Spinal cord (tissue), 10 donors: ENCODE results near the gene TBC1D12. TPM values are rescaled to one million over a fixed set of nuclear protein-coding genes. Genes with fewer than 3 reads are reported as not detected.

Experiments
- DNase-seq, 6 donors: peaks; one replicate each; pipeline versions ENCODE4 v3.0.0 to v3.0.0-alpha.2; 2013 to 2015; ENCODE audit warnings: low spot score in 6 of 6, low read depth in 4 of 6
- H3K27ac ChIP-seq: one replicate; pipeline ENCODE4 v1.5.1; 2013; ENCODE audit warnings: low read depth, low read length, control low read depth
- H3K27me3 ChIP-seq: one replicate; pipeline ENCODE4 v1.6.1; 2013; ENCODE audit warnings: low read length; ENCODE audit not compliant: control insufficient read depth, insufficient read depth
- H3K36me3 ChIP-seq: one replicate; pipeline ENCODE4 v1.6.1; 2013; ENCODE audit warnings: low read length; ENCODE audit not compliant: control insufficient read depth, insufficient read depth
- H3K4me1 ChIP-seq: one replicate; pipeline ENCODE4 v1.6.1; 2013; ENCODE audit warnings: low read length; ENCODE audit not compliant: control insufficient read depth, insufficient read depth
- H3K4me3 ChIP-seq: one replicate; pipeline ENCODE4 v1.5.1; 2013; ENCODE audit warnings: low read depth, low read length, control low read depth
- H3K9me3 ChIP-seq: one replicate; pipeline ENCODE4 v1.6.1; 2013; ENCODE audit warnings: low read length; ENCODE audit not compliant: control insufficient read depth, insufficient read depth
- WGBS: methylation state at CpG from one replicate; pipeline ENCODE4 v1.1.5; 2013; ENCODE audit warnings: missing lambda C conversion rate; ENCODE audit not compliant: insufficient coverage; 5-methylcytosine and 5-hydroxymethylcytosine counted together
- polyA plus RNA-seq, 2 donors: library from polyadenylated mRNA; unstranded; fragments of 120-200 nt; gene quantifications; one replicate each; pipeline ENCODE4 v1.2.1, GENCODE V29; 2013; ENCODE audit not compliant: insufficient read length in 2 of 2
- total RNA-seq, 2 donors: library from RNA; depleted of rRNA in 1 of 2; stranded (reverse); fragments of 120-200 nt in 1 of 2; fragments of >200 nt in 1 of 2; gene quantifications; one replicate each; pipeline versions ENCODE4 v1.2.3 to v1.2.4, GENCODE V29; 2013 to 2014
- donor health status: healthy.

TBC1D12 gene
- total and polyA plus RNA-seq, 4 donors, result 22.5 to 65.6 (median 37.7) TPM

DNA sequence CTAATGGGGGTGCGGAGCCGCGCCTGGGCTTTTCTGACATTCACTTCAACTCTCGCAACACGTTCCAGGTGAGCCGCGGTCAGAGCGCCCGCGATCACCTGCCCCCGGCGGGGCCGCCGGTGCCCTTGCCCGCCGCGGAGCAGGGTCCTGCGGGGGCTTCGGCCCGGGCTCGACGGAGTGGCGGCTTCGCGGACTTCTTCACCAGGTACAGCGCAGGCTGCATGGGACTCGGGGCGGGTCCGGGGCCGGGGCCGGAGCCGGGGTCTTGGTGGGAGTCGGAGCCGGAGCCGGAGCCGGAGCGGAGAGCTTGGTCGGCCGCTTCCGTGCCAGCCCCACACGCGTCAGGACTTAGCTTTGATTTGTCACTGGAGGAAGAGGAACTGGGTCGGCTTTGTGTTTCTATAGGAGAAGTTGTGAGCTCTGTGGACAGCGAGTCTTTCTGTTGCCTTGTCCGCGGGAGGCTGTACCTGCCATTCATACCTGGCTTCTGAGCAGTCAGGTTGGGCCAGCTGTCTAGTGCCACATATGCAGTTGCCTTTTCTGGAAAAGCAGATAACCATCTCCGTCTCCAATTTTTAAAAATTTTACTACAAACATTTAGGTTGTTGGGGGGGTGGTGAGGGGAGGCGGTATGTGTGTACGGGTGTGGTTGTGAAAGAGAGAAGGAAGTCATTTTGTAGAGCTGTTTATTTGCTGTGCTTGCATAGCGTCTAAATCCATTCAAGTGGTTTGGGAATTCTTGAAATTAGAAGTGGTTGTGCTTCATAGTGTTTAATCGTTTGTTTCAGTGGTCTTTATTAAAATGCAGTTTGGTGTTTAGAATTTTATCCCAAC is 1.3 kb downstream of the TBC1D12 start:
- H3K27ac ChIP-seq, result peak overlapping the region; percentile 95

DNA sequence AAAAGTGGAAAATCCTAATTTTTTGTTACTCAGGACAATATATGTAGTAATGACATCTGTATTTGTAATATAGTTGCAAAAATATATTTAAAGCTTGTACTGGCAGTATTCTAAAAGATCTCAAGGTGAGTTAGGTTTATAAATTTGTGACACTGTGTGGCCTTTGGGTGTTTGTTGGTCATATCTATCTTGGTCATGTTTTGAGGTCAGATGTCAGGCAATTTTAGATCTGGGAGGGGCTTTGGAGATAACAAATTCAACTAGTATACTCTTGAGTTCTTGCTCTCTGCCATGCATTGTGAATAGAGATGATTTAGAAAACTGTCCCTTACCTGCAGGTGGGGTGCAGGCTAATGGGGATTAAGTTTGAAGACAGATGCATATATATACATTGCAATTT is 3.1 kb downstream of the TBC1D12 start:
- Histone ChIP-seq H3K9me3 (no peaks in the 10 kb centered on the region), H3K27me3 (no peaks in the 10 kb centered on the region), H3K27ac (no peak overlapping the region), H3K4me3 (no peak overlapping the region), H3K4me1 (peaks cover 11% of the 10 kb centered on the region), H3K36me3 (no peaks in the 10 kb centered on the region)
- DNase-seq, result no peak

More for the DNA sequence above, 1.3 kb downstream of the TBC1D12 start:
- no peaks in the 10 kb centered on the region for H3K9me3 ChIP-seq
- WGBS, result under 1% methylated on average over 49 of the region's 51 CpGs
- H3K36me3 ChIP-seq, result no peaks in the 10 kb centered on the region
- H3K27me3 ChIP-seq, result no peaks in the 10 kb centered on the region
- H3K4me3 ChIP-seq, result peak overlapping the region; percentile 88
- peaks cover 8% of the 10 kb centered on the region for H3K4me1 ChIP-seq
- DNase-seq, result peak in 5 of 6 donors; percentile 26 to 78 (median 41)

DNA sequence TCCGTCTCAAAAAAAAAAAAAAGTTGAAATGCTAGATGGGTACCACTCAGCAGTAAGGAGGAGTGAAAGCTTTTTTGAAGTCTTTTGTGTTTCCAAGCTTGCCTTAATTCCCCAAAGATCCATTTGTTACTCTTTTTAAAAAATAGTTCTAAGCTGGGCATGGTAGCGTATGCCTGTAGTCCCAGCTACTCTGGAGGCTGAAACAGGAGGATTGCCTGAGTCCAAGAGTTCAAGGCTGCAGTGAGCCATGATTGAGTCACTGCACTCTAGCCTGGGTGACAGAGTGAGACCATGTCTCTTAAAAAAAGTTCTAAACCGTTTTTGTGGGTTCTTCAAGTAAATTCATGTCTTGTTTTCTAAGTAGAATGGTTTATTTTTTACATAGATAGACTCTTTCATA is 5.3 kb downstream of the TBC1D12 start:
- Histone ChIP-seq H3K27ac (no peak overlapping the region), H3K4me1 (peaks cover 11% of the 10 kb centered on the region), H3K36me3 (no peaks in the 10 kb centered on the region), H3K27me3 (no peaks in the 10 kb centered on the region), H3K4me3 (no peak overlapping the region), H3K9me3 (no peaks in the 10 kb centered on the region)
- DNase-seq, result no peak
- 75% methylated on average over 1 of the region's 3 CpGs for WGBS

DNA sequence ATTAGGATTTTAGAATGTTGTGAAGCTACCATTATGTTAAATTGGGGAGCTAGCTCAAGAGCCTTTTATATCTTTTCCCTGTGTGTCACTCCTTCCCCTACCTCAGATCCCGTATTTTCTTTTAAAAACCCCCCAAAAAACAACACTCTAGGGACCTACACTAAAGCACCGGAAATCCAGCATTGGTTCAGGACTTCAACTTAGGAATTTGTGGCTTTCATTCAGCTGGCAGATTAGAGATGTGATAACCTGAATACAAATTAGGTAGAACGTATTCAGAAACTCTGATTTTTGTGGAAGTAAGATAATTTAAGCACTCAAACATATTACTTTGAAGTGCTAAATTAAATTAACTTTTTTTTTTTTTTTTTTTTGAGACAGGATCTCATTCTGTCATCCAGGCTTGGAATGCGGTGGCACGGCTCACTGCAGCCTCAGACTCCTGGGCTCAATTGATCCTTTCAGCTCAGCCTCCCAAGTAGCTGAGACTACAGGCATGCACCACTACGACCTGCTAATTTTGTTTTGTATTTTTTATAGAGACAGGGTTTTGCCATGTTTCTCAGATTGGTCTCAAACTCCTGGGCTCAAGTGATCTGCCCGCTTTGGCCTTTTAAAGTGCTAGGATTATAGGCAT is 6.8 kb downstream of the TBC1D12 start:
- no CpG with 5 or more reads among the region's 7 CpGs for WGBS
- DNase-seq, result peak in 3 of 6 donors; percentile 12 to 53 (median 50)
- no peaks in the 10 kb centered on the region for H3K9me3 ChIP-seq
- no peak overlapping the region for H3K4me3 ChIP-seq
- H3K27me3 ChIP-seq, result no peaks in the 10 kb centered on the region
- H3K27ac ChIP-seq, result no peak overlapping the region
- H3K4me1 ChIP-seq, result peaks cover 10% of the 10 kb centered on the region
- no peaks in the 10 kb centered on the region for H3K36me3 ChIP-seq

DNA sequence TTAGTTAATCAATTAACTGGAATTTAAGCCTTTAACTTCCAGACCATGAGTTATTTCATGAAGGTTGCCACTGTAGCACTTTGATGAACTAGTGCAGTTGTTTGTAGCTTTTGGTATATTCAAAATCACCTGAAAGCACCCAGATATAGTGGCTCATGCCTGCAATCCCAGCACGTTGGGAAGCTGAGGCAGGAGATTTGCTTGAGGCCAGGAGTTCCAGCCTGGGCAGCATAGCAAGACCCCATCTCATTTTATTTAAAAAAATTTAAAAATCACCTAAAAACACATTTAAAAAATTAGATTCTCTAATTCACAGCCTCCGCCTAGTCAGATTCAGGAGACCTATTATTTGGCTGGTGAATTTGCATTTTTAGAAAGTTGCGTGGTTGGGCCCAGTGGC is 9.0 kb downstream of the TBC1D12 start:
- 91% methylated on average over 3 of the region's 3 CpGs for WGBS
- Histone ChIP-seq H3K4me3 (no peak overlapping the region), H3K4me1 (peaks cover 3% of the 10 kb centered on the region), H3K27ac (no peak overlapping the region), H3K27me3 (no peaks in the 10 kb centered on the region), H3K36me3 (no peaks in the 10 kb centered on the region), H3K9me3 (no peaks in the 10 kb centered on the region)
- DNase-seq, result no peak

DNA sequence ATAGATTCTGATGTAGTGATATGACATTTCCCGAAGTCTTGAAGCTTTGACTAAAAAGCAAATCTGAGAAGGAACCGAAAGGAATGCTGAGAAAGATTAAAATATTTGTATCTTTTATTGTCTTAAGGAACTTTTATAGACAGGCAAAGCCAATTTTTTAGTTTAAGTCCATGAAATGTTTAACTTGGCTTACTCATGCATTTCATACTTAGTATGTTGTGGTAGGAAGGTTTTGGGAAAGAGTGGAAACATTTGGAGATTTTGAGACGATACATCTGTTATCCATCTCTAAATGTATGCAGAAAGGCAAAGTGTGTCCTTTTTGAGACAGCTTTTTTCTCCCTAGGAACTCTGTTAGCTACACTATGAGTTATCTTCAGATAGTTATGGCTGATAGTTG is 10.1 kb downstream of the TBC1D12 start:
- H3K36me3 ChIP-seq, result no peaks in the 10 kb centered on the region
- H3K27me3 ChIP-seq, result no peaks in the 10 kb centered on the region
- peak in 1 of 6 donors; percentile 55 for DNase-seq
- no peak overlapping the region for H3K27ac ChIP-seq
- WGBS, result no CpG with 5 or more reads among the region's 3 CpGs
- no peaks in the 10 kb centered on the region for H3K9me3 ChIP-seq
- no peak overlapping the region for H3K4me3 ChIP-seq
- H3K4me1 ChIP-seq, result peaks cover 3% of the 10 kb centered on the region

DNA sequence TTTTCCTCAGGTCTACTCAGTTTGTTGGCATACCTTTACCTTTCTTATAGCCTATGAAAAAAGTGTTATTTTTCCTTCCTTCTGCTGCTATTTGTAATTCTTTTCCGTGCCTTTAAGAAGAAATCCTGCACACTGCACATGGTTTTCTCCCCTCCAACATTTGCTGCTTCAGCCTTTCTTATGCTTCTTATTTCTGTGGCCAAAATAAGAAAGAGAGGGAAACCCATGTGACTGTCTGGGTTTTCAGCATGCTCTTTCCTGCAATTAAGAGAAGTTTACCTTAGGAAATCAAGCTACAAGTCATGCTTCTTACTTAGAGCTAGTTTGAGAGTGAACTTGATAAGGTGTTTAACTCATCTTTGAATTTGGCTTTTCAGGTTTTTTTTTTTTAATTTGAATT is 11.0 kb downstream of the TBC1D12 start:
- H3K27ac ChIP-seq, result no peak overlapping the region
- peaks cover 3% of the 10 kb centered on the region for H3K4me1 ChIP-seq
- WGBS, result no CpG with 5 or more reads among the region's 1 CpG
- no peaks in the 10 kb centered on the region for H3K36me3 ChIP-seq
- no peaks in the 10 kb centered on the region for H3K9me3 ChIP-seq
- H3K4me3 ChIP-seq, result no peak overlapping the region
- peak in 1 of 6 donors; percentile 38 for DNase-seq
- H3K27me3 ChIP-seq, result no peaks in the 10 kb centered on the region

DNA sequence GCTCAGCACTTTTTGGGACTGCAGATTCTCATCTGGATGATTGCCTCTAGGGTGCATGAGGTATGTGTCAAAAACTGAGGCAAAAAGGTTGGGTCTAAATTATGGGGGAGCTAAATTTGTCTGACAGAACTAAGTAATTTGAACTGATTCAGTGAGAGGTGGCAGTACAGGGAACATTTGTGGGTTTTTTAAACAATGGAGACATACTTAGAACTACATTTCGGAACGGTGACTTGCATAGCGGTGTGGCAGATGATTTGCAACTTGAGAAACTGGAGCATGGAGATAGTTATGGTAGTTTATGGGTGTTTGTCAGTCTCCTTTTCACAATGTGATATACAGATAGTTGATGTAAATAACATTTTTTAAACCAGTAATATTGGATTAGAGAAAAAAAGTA is 14.6 kb downstream of the TBC1D12 start:
- no peak overlapping the region for H3K27ac ChIP-seq

DNA sequence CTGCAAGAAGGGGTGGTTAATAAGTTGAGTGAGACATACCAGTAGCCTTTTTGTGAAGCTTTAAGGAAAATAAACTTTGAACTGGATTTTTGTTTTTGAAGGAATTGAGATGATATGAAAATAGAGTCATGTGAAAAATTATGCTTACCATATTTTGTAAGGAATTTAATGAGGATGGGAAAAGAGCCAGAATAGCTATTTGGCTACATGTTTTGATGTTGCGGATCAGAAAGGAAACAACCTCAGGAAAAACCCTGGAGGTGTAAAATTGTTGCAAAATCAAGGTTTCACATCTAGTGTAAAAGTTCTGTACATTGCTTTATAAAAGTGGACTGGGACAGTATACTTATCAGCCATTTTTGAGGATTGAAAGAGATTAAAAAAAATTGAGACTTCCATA is 15.0 kb downstream of the TBC1D12 start:
- Histone ChIP-seq H3K27me3 (no peaks in the 10 kb centered on the region), H3K4me3 (no peak overlapping the region), H3K36me3 (no peaks in the 10 kb centered on the region), H3K9me3 (no peaks in the 10 kb centered on the region), H3K27ac (no peak overlapping the region), H3K4me1 (no peaks in the 10 kb centered on the region)
- no peak for DNase-seq
- WGBS, result 89% methylated on average over 1 of the region's 1 CpG

More for the DNA sequence above, 14.6 kb downstream of the TBC1D12 start:
- H3K36me3 ChIP-seq, result no peaks in the 10 kb centered on the region
- H3K9me3 ChIP-seq, result no peaks in the 10 kb centered on the region
- no peak overlapping the region for H3K4me3 ChIP-seq
- no peaks in the 10 kb centered on the region for H3K4me1 ChIP-seq
- no CpG with 5 or more reads among the region's 3 CpGs for WGBS
- H3K27me3 ChIP-seq, result no peaks in the 10 kb centered on the region
- no peak for DNase-seq

DNA sequence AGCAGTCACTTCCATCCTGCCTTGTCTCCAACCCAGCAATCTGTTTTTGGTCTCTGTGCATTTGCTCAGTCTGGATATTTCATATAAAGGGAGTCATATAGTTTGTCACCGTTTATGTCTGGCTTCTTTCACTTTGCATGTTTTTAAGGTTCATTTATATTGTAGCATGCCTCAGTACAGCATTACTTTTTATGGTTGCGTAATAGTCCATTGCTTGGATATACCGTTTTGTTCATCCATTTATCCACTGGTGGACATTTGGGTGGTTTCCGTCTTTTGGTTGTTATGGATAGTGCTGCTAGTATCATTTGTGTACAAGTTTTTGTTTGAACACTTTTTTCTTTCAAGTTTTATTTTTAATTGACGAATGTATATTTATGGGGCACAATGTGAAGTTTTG is 18.2 kb downstream of the TBC1D12 start:
- no CpG with 5 or more reads among the region's 5 CpGs for whole genome bisulfite sequencing
- Histone ChIP-seq H3K9me3 (no peaks in the 10 kb centered on the region), H3K4me3 (no peak overlapping the region), H3K27me3 (no peaks in the 10 kb centered on the region), H3K36me3 (no peaks in the 10 kb centered on the region), H3K27ac (no peak overlapping the region), H3K4me1 (no peaks in the 10 kb centered on the region)
- no peak for DNase-seq
